Spinal cord (tissue), 10 donors: ENCODE results near the gene ARF1. TPM values are rescaled to one million over a fixed set of nuclear protein-coding genes. Genes with fewer than 3 reads are reported as not detected.

Source experiments
- DNase-seq, 6 donors: peaks; one replicate each; pipeline versions ENCODE4 v3.0.0 to v3.0.0-alpha.2; 2013 to 2015; ENCODE audit warnings: low spot score in 6 of 6, low read depth in 4 of 6
- H3K27ac ChIP-seq: one replicate; pipeline ENCODE4 v1.5.1; 2013; ENCODE audit warnings: low read depth, low read length, control low read depth
- H3K27me3 ChIP-seq: one replicate; pipeline ENCODE4 v1.6.1; 2013; ENCODE audit warnings: low read length; ENCODE audit not compliant: control insufficient read depth, insufficient read depth
- H3K36me3 ChIP-seq: one replicate; pipeline ENCODE4 v1.6.1; 2013; ENCODE audit warnings: low read length; ENCODE audit not compliant: control insufficient read depth, insufficient read depth
- H3K4me1 ChIP-seq: one replicate; pipeline ENCODE4 v1.6.1; 2013; ENCODE audit warnings: low read length; ENCODE audit not compliant: control insufficient read depth, insufficient read depth
- H3K4me3 ChIP-seq: one replicate; pipeline ENCODE4 v1.5.1; 2013; ENCODE audit warnings: low read depth, low read length, control low read depth
- H3K9me3 ChIP-seq: one replicate; pipeline ENCODE4 v1.6.1; 2013; ENCODE audit warnings: low read length; ENCODE audit not compliant: control insufficient read depth, insufficient read depth
- WGBS: methylation state at CpG from one replicate; pipeline ENCODE4 v1.1.5; 2013; ENCODE audit warnings: missing lambda C conversion rate; ENCODE audit not compliant: insufficient coverage; 5-methylcytosine and 5-hydroxymethylcytosine counted together
- polyA plus RNA-seq, 2 donors: library from polyadenylated mRNA; unstranded; fragments of 120-200 nt; gene quantifications; one replicate each; pipeline ENCODE4 v1.2.1, GENCODE V29; 2013; ENCODE audit not compliant: insufficient read length in 2 of 2
- total RNA-seq, 2 donors: library from RNA; depleted of rRNA in 1 of 2; stranded (reverse); fragments of 120-200 nt in 1 of 2; fragments of >200 nt in 1 of 2; gene quantifications; one replicate each; pipeline versions ENCODE4 v1.2.3 to v1.2.4, GENCODE V29; 2013 to 2014
- donor health status: healthy.

Gene ARF1
- total and polyA plus RNA-seq, 4 donors = 119 to 377 (median 244) TPM

- Histone ChIP-seq H3K9me3 (peaks cover 10% of the 10 kb centered on the region), H3K36me3 (peaks cover 45% of the 10 kb centered on the region)
- 94% methylated on average over 14 of the region's 20 CpGs for WGBS
Observed at GRCh38 chr1:228093050-228093906, 10.8 kb downstream of the ARF1 start.

GRCh38 chr1:228094432-228095016, 12.0 kb downstream of the ARF1 start:
- 100% methylated on average over 4 of the region's 13 CpGs for WGBS
- Histone ChIP-seq H3K9me3 (peaks cover 10% of the 10 kb centered on the region), H3K36me3 (peaks cover 47% of the 10 kb centered on the region), H3K27me3 (no peaks in the 10 kb centered on the region), H3K27ac (no peak overlapping the region), H3K4me1 (peaks cover 13% of the 10 kb centered on the region), H3K4me3 (no peak overlapping the region)
- DNase-seq = no peak

More at GRCh38 chr1:228093050-228093906, 10.8 kb downstream of the ARF1 start:
- Histone ChIP-seq H3K27ac (no peak overlapping the region), H3K4me3 (no peak overlapping the region), H3K4me1 (peaks cover 25% of the 10 kb centered on the region), H3K27me3 (no peaks in the 10 kb centered on the region)
- no peak for DNase-seq

GRCh38 chr1:228095161-228095560, 12.7 kb downstream of the ARF1 start:
- Histone ChIP-seq H3K4me3 (no peak overlapping the region), H3K27ac (no peak overlapping the region), H3K27me3 (no peaks in the 10 kb centered on the region), H3K4me1 (peaks cover 6% of the 10 kb centered on the region), H3K36me3 (peaks cover 54% of the 10 kb centered on the region), H3K9me3 (peaks cover 10% of the 10 kb centered on the region)
- no peak for DNase-seq
- 100% methylated on average over 2 of the region's 4 CpGs for WGBS

- Histone ChIP-seq H3K27ac (no peak overlapping the region), H3K4me3 (no peak overlapping the region), H3K9me3 (peaks cover 10% of the 10 kb centered on the region), H3K36me3 (peaks cover 57% of the 10 kb centered on the region), H3K4me1 (no peaks in the 10 kb centered on the region), H3K27me3 (no peaks in the 10 kb centered on the region)
- DNase-seq = no peak
- WGBS = 98% methylated on average over 7 of the region's 8 CpGs
Observed at GRCh38 chr1:228095938-228096337, 13.4 kb downstream of the ARF1 start.

GRCh38 chr1:228096416-228097332, 14.2 kb downstream of the ARF1 start:
- Histone ChIP-seq H3K36me3 (peaks cover 65% of the 10 kb centered on the region), H3K4me1 (peaks cover 3% of the 10 kb centered on the region)
- WGBS = 97% methylated on average over 10 of the region's 13 CpGs

GRCh38 chr1:228097333-228098081, 15.0 kb downstream of the ARF1 start:
- no peak overlapping the region for H3K27ac ChIP-seq
- peaks cover 69% of the 10 kb centered on the region for H3K36me3 ChIP-seq

More at GRCh38 chr1:228096416-228097332, 14.2 kb downstream of the ARF1 start:
- Histone ChIP-seq H3K9me3 (peaks cover 10% of the 10 kb centered on the region), H3K27ac (no peak overlapping the region), H3K27me3 (no peaks in the 10 kb centered on the region), H3K4me3 (no peak overlapping the region)
- no peak for DNase-seq

GRCh38 chr1:228098323-228098931, 15.9 kb downstream of the ARF1 start:
- Histone ChIP-seq H3K36me3 (peaks cover 65% of the 10 kb centered on the region), H3K4me1 (peaks cover 15% of the 10 kb centered on the region), H3K4me3 (no peak overlapping the region), H3K27ac (no peak overlapping the region), H3K27me3 (no peaks in the 10 kb centered on the region), H3K9me3 (peaks cover 10% of the 10 kb centered on the region)
- DNase-seq = no peak
- WGBS = 95% methylated on average over 27 of the region's 28 CpGs

More at GRCh38 chr1:228097333-228098081, 15.0 kb downstream of the ARF1 start:
- WGBS = 94% methylated on average over 27 of the region's 34 CpGs
- H3K9me3 ChIP-seq = peaks cover 10% of the 10 kb centered on the region
- no peaks in the 10 kb centered on the region for H3K27me3 ChIP-seq
- H3K4me1 ChIP-seq = peaks cover 12% of the 10 kb centered on the region
- H3K4me3 ChIP-seq = no peak overlapping the region
- DNase-seq = no peak

- no peak for DNase-seq
- Histone ChIP-seq H3K27me3 (no peaks in the 10 kb centered on the region), H3K9me3 (peaks cover 6% of the 10 kb centered on the region), H3K36me3 (peaks cover 61% of the 10 kb centered on the region), H3K27ac (no peak overlapping the region), H3K4me1 (peaks cover 23% of the 10 kb centered on the region), H3K4me3 (no peak overlapping the region)
- 91% methylated on average over 4 of the region's 4 CpGs for WGBS
Observed at GRCh38 chr1:228099331-228099732, 16.8 kb downstream of the ARF1 start.
